HEK293T (cell line): Measurements from ENCODE around the gene NLRP1.
A peak's percentile ranks its signal among the peaks of the same experiment; 100 is the strongest.

ENCODE experiments used
- CTCF ChIA-PET: fragments of 350-600 bp; formaldehyde crosslinking; extraction: SDS; loops from one replicate; lab custom pipeline; 2021; ENCODE audit warnings: antibody characterized with exemption, inconsistent platforms; lab: Yijun Ruan, JAX
- POLR2A ChIA-PET: fragments of 350-600 bp; formaldehyde crosslinking; extraction: SDS; loops from one replicate; lab custom pipeline; 2020; ENCODE audit warnings: antibody characterized with exemption, inconsistent platforms; lab: Yijun Ruan, JAX
- DNase-seq: peaks from one replicate; pipeline ENCODE4 v3.0.0; 2012; ENCODE audit warnings: mixed read lengths; ENCODE audit errors: extremely low spot score
- ARNT ChIP-seq: fragments of 450-650 bp; IDR thresholded peaks from 2 replicates; pipeline ENCODE4 v1.6.1; 2017; ENCODE audit warnings: mild to moderate bottlenecking
- BHLHE40 ChIP-seq: fragments of 450-650 bp; IDR thresholded peaks from 2 replicates; pipeline ENCODE4 v1.6.1; 2016; ENCODE audit warnings: mild to moderate bottlenecking, moderate library complexity, borderline replicate concordance
- CTBP1 ChIP-seq: fragments of 450-650 bp; IDR thresholded peaks from 2 replicates; pipeline ENCODE4 v1.6.1; 2016; ENCODE audit warnings: borderline replicate concordance
- ELF4 ChIP-seq: fragments of 450-650 bp; IDR thresholded peaks from 2 replicates; pipeline ENCODE4 v1.6.1; 2017; ENCODE audit warnings: antibody characterized with exemption
- FOXA1 ChIP-seq: fragments of 450-650 bp; IDR thresholded peaks from 2 replicates; pipeline ENCODE4 v1.6.1; 2016; ENCODE audit warnings: mild to moderate bottlenecking
- FOXK2 ChIP-seq: fragments of 450-650 bp; IDR thresholded peaks from 2 replicates; pipeline ENCODE4 v1.6.1; 2016; ENCODE audit warnings: mild to moderate bottlenecking
- FOXM1 ChIP-seq: fragments of 450-650 bp; IDR thresholded peaks from 2 replicates; pipeline ENCODE4 v1.6.1; 2017; ENCODE audit warnings: mild to moderate bottlenecking, borderline replicate concordance
- HDGF ChIP-seq: fragments of 450-650 bp; IDR thresholded peaks from 2 replicates; pipeline ENCODE4 v1.6.1; 2017; ENCODE audit warnings: antibody characterized with exemption, borderline replicate concordance
- L3MBTL2 ChIP-seq: fragments of 450-650 bp; conservative IDR thresholded peaks from 2 replicates; pipeline ENCODE4 v1.6.1; 2016; ENCODE audit warnings: mild to moderate bottlenecking
- LEF1 ChIP-seq: fragments of 450-650 bp; IDR thresholded peaks from 2 replicates; pipeline ENCODE4 v1.6.1; 2017; ENCODE audit warnings: mild to moderate bottlenecking, borderline replicate concordance
- NFRKB ChIP-seq: fragments of 450-650 bp; IDR thresholded peaks from 2 replicates; pipeline ENCODE4 v1.6.1; 2016; ENCODE audit warnings: mild to moderate bottlenecking, moderate library complexity
- PKNOX1 ChIP-seq: fragments of 450-650 bp; IDR thresholded peaks from 2 replicates; pipeline ENCODE4 v1.6.1; 2016
- SP1 ChIP-seq: fragments of 450-650 bp; IDR thresholded peaks from 2 replicates; pipeline ENCODE4 v1.6.1; 2017
- SUZ12 ChIP-seq: fragments of 450-650 bp; IDR thresholded peaks from 2 replicates; pipeline ENCODE4 v1.6.1; 2016; ENCODE audit warnings: mild to moderate bottlenecking
- TARDBP ChIP-seq: fragments of 450-650 bp; IDR thresholded peaks from 2 replicates; pipeline ENCODE4 v1.6.1; 2016
- ZNF384 ChIP-seq: fragments of 450-650 bp; IDR thresholded peaks from 2 replicates; pipeline ENCODE4 v1.6.1; 2016

Gene NLRP1

GRCh38 chr17:5485270-5486205 lies 98.8 kb downstream of the NLRP1 start, which contains the start of gene DERL2:
DERL2 (minus strand) TSS chr17:5486178; CDS start chr17:5486161, 17 bp downstream.
- TF ChIP-seq FOXK2 (no peak), L3MBTL2 (no peak), TARDBP (no peak), ELF4 (no peak), ZNF384 (no peak), PKNOX1 (no peak), NFRKB (no peak), SP1 (no peak), SUZ12 (no peak), FOXM1 (no peak), LEF1 (no peak), BHLHE40 (no peak), HDGF (no peak), CTBP1 (no peak), ARNT (no peak), FOXA1 (no peak)
- POLR2A ChIA-PET: interaction anchor here (0.6 to 5.1 kb wide), 22 partner anchors 10 to 1154 kb away, joined by 3 to 71 read pairs (median 6); partner anchors contain the start of genes C1QBP, DHX33 and NUP88
- CTCF ChIA-PET: interaction anchor here (0.6 to 1.1 kb wide), 2 partner anchors 11 to 46 kb away, joined by 5 to 6 read pairs; partner anchors contain the start of gene C1QBP
- DNase-seq: peak; percentile 27

- CTCF ChIA-PET: no interaction called here
- no peak for DNase-seq
- no peak for TF ChIP-seq LEF1
- TF ChIP-seq CTBP1: no peak
- no peak for TF ChIP-seq BHLHE40
- no peak for TF ChIP-seq PKNOX1
- TF ChIP-seq HDGF: no peak
- TF ChIP-seq ELF4: no peak
- TF ChIP-seq FOXM1: no peak
- TF ChIP-seq NFRKB: no peak
- TF ChIP-seq ARNT: no peak
- TF ChIP-seq L3MBTL2: no peak
- TF ChIP-seq FOXA1: no peak
- TF ChIP-seq FOXK2: no peak
- TF ChIP-seq TARDBP: no peak
- no peak for TF ChIP-seq SUZ12
- TF ChIP-seq ZNF384: no peak
- no peak for TF ChIP-seq SP1
- POLR2A ChIA-PET: no interaction called here
Observed at GRCh38 chr17:5481451-5481850, 102.9 kb downstream of the NLRP1 start.

- ChIA-PET POLR2A (no interaction called here), CTCF (no interaction called here)
- TF ChIP-seq ARNT: no peak
- TF ChIP-seq NFRKB: no peak
- TF ChIP-seq CTBP1: no peak
- TF ChIP-seq BHLHE40: no peak
- TF ChIP-seq HDGF: no peak
- no peak for TF ChIP-seq FOXM1
- TF ChIP-seq FOXK2: no peak
- DNase-seq: no peak
Observed at GRCh38 chr17:5480962-5481361, 103.3 kb downstream of the NLRP1 start.

GRCh38 chr17:5478992-5479391 lies 105.3 kb downstream of the NLRP1 start:
- ChIA-PET CTCF (no interaction called here), POLR2A (no interaction called here)
- TF ChIP-seq FOXK2 (no peak), NFRKB (no peak), ZNF384 (no peak), BHLHE40 (no peak), ARNT (no peak), HDGF (no peak), LEF1 (no peak), SP1 (no peak), PKNOX1 (no peak), FOXA1 (no peak), SUZ12 (no peak), TARDBP (no peak), FOXM1 (no peak), ELF4 (no peak), L3MBTL2 (no peak), CTBP1 (no peak)
- no peak for DNase-seq

- TF ChIP-seq ZNF384 (no peak), PKNOX1 (no peak), CTBP1 (no peak), HDGF (no peak), ARNT (no peak), BHLHE40 (no peak), FOXK2 (no peak), LEF1 (no peak)
- no peak for DNase-seq
- ChIA-PET CTCF (no interaction called here), POLR2A (interaction anchor here (2.1 kb wide), 1 partner anchor 13 kb away, joined by 8 read pairs; the partner anchor contains the start of genes DERL2 and MIS12)
Observed at GRCh38 chr17:5473906-5474305, 110.4 kb downstream of the NLRP1 start.
